IPS-18a (cell line): ENCODE measurements around the gene LRP3.
A peak's percentile ranks its signal among the peaks of the same experiment; 100 is the strongest.
"Not testable (repeated sequence)": the region's sequence is repeated elsewhere in the genome, so short reads cannot be mapped to it uniquely, and the experiment has no call there.

Source experiments
- H3K27ac ChIP-seq: one replicate; pipeline ENCODE4 v1.5.1; 2013; ENCODE audit warnings: low read length
- H3K27me3 ChIP-seq: one replicate; pipeline ENCODE4 v1.6.1; 2013; ENCODE audit warnings: mild to moderate bottlenecking, low read length; ENCODE audit not compliant: control insufficient read depth, insufficient read depth
- H3K36me3 ChIP-seq: one replicate; pipeline ENCODE4 v1.6.1; 2013; ENCODE audit warnings: low read depth, low read length; ENCODE audit not compliant: control insufficient read depth
- H3K4me1 ChIP-seq: one replicate; pipeline ENCODE4 v1.6.1; 2013; ENCODE audit warnings: low read depth, low read length; ENCODE audit not compliant: control insufficient read depth
- H3K4me3 ChIP-seq: one replicate; pipeline ENCODE4 v1.5.1; 2013; ENCODE audit warnings: low read length
- H3K9ac ChIP-seq: one replicate; pipeline ENCODE4 v1.6.1; 2013; ENCODE audit warnings: mild to moderate bottlenecking, low read length, moderate library complexity
- H3K9me3 ChIP-seq: one replicate; pipeline ENCODE4 v1.6.1; 2013; ENCODE audit warnings: low read depth, low read length; ENCODE audit not compliant: control insufficient read depth

LRP3 gene

GRCh38 chr19:33177417-33177979, 16.6 kb upstream of the LRP3 start:
- no peak overlapping the region for H3K27ac ChIP-seq
- H3K9me3 ChIP-seq, result no peaks in the 10 kb centered on the region
- H3K27me3 ChIP-seq, result peaks cover 13% of the 10 kb centered on the region
- H3K4me1 ChIP-seq, result peaks cover 10% of the 10 kb centered on the region
- H3K4me3 ChIP-seq, result peak overlapping the region; percentile 67
- H3K36me3 ChIP-seq, result no peaks in the 10 kb centered on the region
- H3K9ac ChIP-seq, result peak overlapping the region; percentile 16

- Histone ChIP-seq H3K27ac (no peak overlapping the region), H3K36me3 (no peaks in the 10 kb centered on the region)
Observed at GRCh38 chr19:33186431-33187182, 7.5 kb upstream of the LRP3 start.

GRCh38 chr19:33187183-33187540, 7.0 kb upstream of the LRP3 start:
- Histone ChIP-seq H3K4me1 (peaks cover 6% of the 10 kb centered on the region), H3K9me3 (no peaks in the 10 kb centered on the region), H3K4me3 (peak overlapping the region; percentile 25), H3K27ac (no peak overlapping the region), H3K27me3 (peaks cover under 1% of the 10 kb centered on the region), H3K36me3 (no peaks in the 10 kb centered on the region), H3K9ac (no peak overlapping the region)

More at GRCh38 chr19:33186431-33187182, 7.5 kb upstream of the LRP3 start:
- H3K27me3 ChIP-seq, result no peaks in the 10 kb centered on the region
- H3K4me1 ChIP-seq, result peaks cover 6% of the 10 kb centered on the region
- H3K9ac ChIP-seq, result no peak overlapping the region
- peak overlapping the region; percentile 25 for H3K4me3 ChIP-seq
- H3K9me3 ChIP-seq, result no peaks in the 10 kb centered on the region

GRCh38 chr19:33189453-33189852, 4.7 kb upstream of the LRP3 start:
- Histone ChIP-seq H3K27me3 (peaks cover 17% of the 10 kb centered on the region), H3K9ac (no peak overlapping the region), H3K27ac (no peak overlapping the region), H3K4me3 (no peak overlapping the region), H3K9me3 (no peaks in the 10 kb centered on the region), H3K4me1 (peaks cover 6% of the 10 kb centered on the region), H3K36me3 (no peaks in the 10 kb centered on the region)

- not testable (repeated sequence) for H3K4me3 ChIP-seq, H3K9ac ChIP-seq, H3K9me3 ChIP-seq, H3K4me1 ChIP-seq, H3K27ac ChIP-seq, H3K36me3 ChIP-seq
- peaks cover 17% of the 10 kb centered on the region for H3K27me3 ChIP-seq
Observed at GRCh38 chr19:33191092-33191491, 3.0 kb upstream of the LRP3 start.

- Histone ChIP-seq H3K27ac (no peak overlapping the region), H3K4me1 (peaks cover 6% of the 10 kb centered on the region), H3K9me3 (no peaks in the 10 kb centered on the region), H3K9ac (no peak overlapping the region), H3K27me3 (peaks cover 17% of the 10 kb centered on the region), H3K36me3 (no peaks in the 10 kb centered on the region), H3K4me3 (no peak overlapping the region)
Observed at GRCh38 chr19:33191501-33191900, 2.6 kb upstream of the LRP3 start.

- Histone ChIP-seq H3K27ac (no peak overlapping the region), H3K9ac (no peak overlapping the region), H3K36me3 (no peaks in the 10 kb centered on the region), H3K4me3 (no peak overlapping the region), H3K27me3 (peaks cover 17% of the 10 kb centered on the region), H3K9me3 (no peaks in the 10 kb centered on the region), H3K4me1 (peaks cover under 1% of the 10 kb centered on the region)
Observed at GRCh38 chr19:33192010-33192409, 2.1 kb upstream of the LRP3 start.

- peak overlapping the region; percentile 18 for H3K4me3 ChIP-seq
- peaks cover 17% of the 10 kb centered on the region for H3K27me3 ChIP-seq
- no peaks in the 10 kb centered on the region for H3K4me1 ChIP-seq
- no peak overlapping the region for H3K9ac ChIP-seq
- H3K9me3 ChIP-seq, result no peaks in the 10 kb centered on the region
- no peaks in the 10 kb centered on the region for H3K36me3 ChIP-seq
- no peak overlapping the region for H3K27ac ChIP-seq
Observed at GRCh38 chr19:33193269-33193864, 763 bp upstream of the LRP3 start.

- no peaks in the 10 kb centered on the region for H3K36me3 ChIP-seq
- no peaks in the 10 kb centered on the region for H3K4me1 ChIP-seq
- H3K4me3 ChIP-seq, result peak overlapping the region; percentile 48
- H3K9me3 ChIP-seq, result no peaks in the 10 kb centered on the region
- no peak overlapping the region for H3K27ac ChIP-seq
- H3K27me3 ChIP-seq, result peaks cover 17% of the 10 kb centered on the region
- no peak overlapping the region for H3K9ac ChIP-seq
Observed at GRCh38 chr19:33194532-33194885, 379 bp downstream of the LRP3 start.

GRCh38 chr19:33194886-33195644, 935 bp downstream of the LRP3 start:
- peaks cover 17% of the 10 kb centered on the region for H3K27me3 ChIP-seq
- H3K9me3 ChIP-seq, result no peaks in the 10 kb centered on the region
- peak overlapping the region; percentile 48 for H3K4me3 ChIP-seq
- no peaks in the 10 kb centered on the region for H3K4me1 ChIP-seq
- H3K27ac ChIP-seq, result no peak overlapping the region
- H3K36me3 ChIP-seq, result no peaks in the 10 kb centered on the region
- H3K9ac ChIP-seq, result peak overlapping the region; percentile 3

- Histone ChIP-seq H3K27ac (no peak overlapping the region), H3K4me1 (no peaks in the 10 kb centered on the region), H3K27me3 (peaks cover 17% of the 10 kb centered on the region), H3K9me3 (no peaks in the 10 kb centered on the region), H3K4me3 (peak overlapping the region; percentile 48), H3K9ac (peak overlapping the region; percentile 3), H3K36me3 (no peaks in the 10 kb centered on the region)
Observed at GRCh38 chr19:33195645-33196347, 1.7 kb downstream of the LRP3 start.
